ENCODE measurements around the gene RNF41. TPM values are rescaled to one million over a fixed set of nuclear protein-coding genes. Genes with fewer than 3 reads are reported as not detected.
A peak's percentile ranks its signal among the peaks of the same experiment; 100 is the strongest.

The RNF41 gene
- total and polyA plus RNA-seq, 3 experiments from 2014 or later, result 41.2 to 47.4 (median 42.3) TPM

GRCh38 chr12:56256326-56256960 is 34.7 kb upstream of the RNF41 start:
- Mint-ChIP-seq H3K4me1 (peaks cover 23 to 37% (median 29%) of the 10 kb centered on the region in 3 donors), H3K9me3 (no peaks in the 10 kb centered on the region), H3K27ac (peak overlapping the region; percentile 8 to 90 (median 74)), H3K27me3 (no peaks in the 10 kb centered on the region), H3K4me3 (peak overlapping the region; percentile 77 to 93 (median 81)), H3K36me3 (peaks cover 12 to 56% (median 13%) of the 10 kb centered on the region in 3 donors)
- H3K27me3 ChIP-seq (ENCODE audit: insufficient read depth, low read length, poor library complexity, severe bottlenecking), result no peaks in the 10 kb centered on the region
- H3K9me3 ChIP-seq (ENCODE audit: low read length), result no peaks in the 10 kb centered on the region
- H3K27ac ChIP-seq (ENCODE audit: low read depth, low read length), result no peak overlapping the region
- peaks cover 23% of the 10 kb centered on the region for H3K4me1 ChIP-seq (ENCODE audit: insufficient read depth, low read length)
- POLR2A ChIA-PET, result interaction anchor here (0.5 to 1.3 kb wide), 2 partner anchors 22 to 102 kb away, joined by 3 to 4 read pairs; no protein-coding TSS in a partner anchor
- H3K4me3 ChIP-seq (ENCODE audit: low read length), result no peak overlapping the region
- CTCF ChIA-PET, result interaction anchor here (1.6 to 3.7 kb wide), 6 partner anchors 10 to 137 kb away, joined by 4 to 19 read pairs (median 16); partner anchors contain the start of genes COQ10A, RNF41, SMARCC2 and ZC3H10
- no peak for DNase-seq
- H3K36me3 ChIP-seq (ENCODE audit: insufficient read depth, low read length), result peaks cover 33% of the 10 kb centered on the region

- ChIA-PET POLR2A (no interaction called here), CTCF (no interaction called here)
- no peak overlapping the region for H3K4me3 ChIP-seq (ENCODE audit: low read length)
- Mint-ChIP-seq H3K36me3 (peaks cover 12 to 58% (median 13%) of the 10 kb centered on the region in 3 donors), H3K27me3 (no peaks in the 10 kb centered on the region), H3K4me1 (peaks cover 23 to 37% (median 29%) of the 10 kb centered on the region in 3 donors), H3K4me3 (peak overlapping the region in 4 of 7 donors; percentile 2 to 88 (median 42)), H3K27ac (peak overlapping the region in 2 of 8 donors; percentile 4 to 51), H3K9me3 (no peaks in the 10 kb centered on the region)
- no peaks in the 10 kb centered on the region for H3K9me3 ChIP-seq (ENCODE audit: low read length)
- H3K27ac ChIP-seq (ENCODE audit: low read depth, low read length), result no peak overlapping the region
- DNase-seq, result no peak
- no peaks in the 10 kb centered on the region for H3K27me3 ChIP-seq (ENCODE audit: insufficient read depth, low read length, poor library complexity, severe bottlenecking)
- peaks cover 33% of the 10 kb centered on the region for H3K36me3 ChIP-seq (ENCODE audit: insufficient read depth, low read length)
- peaks cover 23% of the 10 kb centered on the region for H3K4me1 ChIP-seq (ENCODE audit: insufficient read depth, low read length)
These were observed 33.9 kb upstream of the RNF41 start for GRCh38 chr12:56255671-56256070.

- Mint-ChIP-seq H3K9me3 (no peaks in the 10 kb centered on the region), H3K4me1 (peaks cover 16 to 30% (median 21%) of the 10 kb centered on the region in 3 donors), H3K4me3 (no peak overlapping the region), H3K36me3 (peaks cover 16 to 72% (median 17%) of the 10 kb centered on the region in 3 donors), H3K27me3 (no peaks in the 10 kb centered on the region), H3K27ac (peak overlapping the region in 1 of 8 donors; percentile 20)
- H3K27me3 ChIP-seq (ENCODE audit: insufficient read depth, low read length, poor library complexity, severe bottlenecking), result no peaks in the 10 kb centered on the region
- H3K27ac ChIP-seq (ENCODE audit: low read depth, low read length), result no peak overlapping the region
- peaks cover 45% of the 10 kb centered on the region for H3K36me3 ChIP-seq (ENCODE audit: insufficient read depth, low read length)
- ChIA-PET CTCF (interaction anchor here (0.9 to 2.6 kb wide), 4 partner anchors 10 to 211 kb away, joined by 3 to 7 read pairs (median 4); partner anchors contain the start of genes COQ10A and SMARCC2), POLR2A (interaction anchor here (1.3 kb wide), 1 partner anchor 31 kb away, joined by 3 read pairs; no protein-coding TSS in a partner anchor)
- no peaks in the 10 kb centered on the region for H3K9me3 ChIP-seq (ENCODE audit: low read length)
- DNase-seq, result no peak
- peaks cover 18% of the 10 kb centered on the region for H3K4me1 ChIP-seq (ENCODE audit: insufficient read depth, low read length)
- H3K4me3 ChIP-seq (ENCODE audit: low read length), result no peak overlapping the region
These were observed 31.4 kb upstream of the RNF41 start for GRCh38 chr12:56253091-56253490.

GRCh38 chr12:56252649-56253048 is 30.9 kb upstream of the RNF41 start:
- peak overlapping the region in 1 of 8 donors; percentile 69 for H3K27ac Mint-ChIP-seq
- Histone ChIP-seq H3K27ac (ENCODE audit: low read depth, low read length) (no peak overlapping the region), H3K36me3 (ENCODE audit: insufficient read depth, low read length) (peaks cover 49% of the 10 kb centered on the region), H3K4me1 (ENCODE audit: insufficient read depth, low read length) (peaks cover 17% of the 10 kb centered on the region), H3K9me3 (ENCODE audit: low read length) (no peaks in the 10 kb centered on the region), H3K27me3 (ENCODE audit: insufficient read depth, low read length, poor library complexity, severe bottlenecking) (no peaks in the 10 kb centered on the region), H3K4me3 (ENCODE audit: low read length) (no peak overlapping the region)
- H3K9me3 Mint-ChIP-seq, result no peaks in the 10 kb centered on the region
- CTCF ChIA-PET, result interaction anchor here (0.9 to 2.2 kb wide), 4 partner anchors 11 to 212 kb away, joined by 3 to 7 read pairs (median 6); partner anchors contain the start of genes COQ10A and SMARCC2
- no peaks in the 10 kb centered on the region for H3K27me3 Mint-ChIP-seq
- peaks cover 16 to 30% (median 21%) of the 10 kb centered on the region in 3 donors for H3K4me1 Mint-ChIP-seq
- POLR2A ChIA-PET, result interaction anchor here (0.5 kb wide), 1 partner anchor 307 kb away, joined by 3 read pairs; no protein-coding TSS in a partner anchor
- peak overlapping the region in 1 of 7 donors; percentile 48 for H3K4me3 Mint-ChIP-seq
- peaks cover 16 to 76% (median 17%) of the 10 kb centered on the region in 3 donors for H3K36me3 Mint-ChIP-seq
- DNase-seq, result no peak

- Histone ChIP-seq H3K4me3 (ENCODE audit: low read length) (no peak overlapping the region), H3K4me1 (ENCODE audit: insufficient read depth, low read length) (no peaks in the 10 kb centered on the region), H3K27ac (ENCODE audit: low read depth, low read length) (no peak overlapping the region), H3K36me3 (ENCODE audit: insufficient read depth, low read length) (peaks cover 67% of the 10 kb centered on the region), H3K9me3 (ENCODE audit: low read length) (no peaks in the 10 kb centered on the region), H3K27me3 (ENCODE audit: insufficient read depth, low read length, poor library complexity, severe bottlenecking) (no peaks in the 10 kb centered on the region)
- DNase-seq, result no peak
- CTCF ChIA-PET, result interaction anchor here (0.5 to 4.3 kb wide), 3 partner anchors 9 to 21 kb away, joined by 3 to 19 read pairs (median 3); partner anchors contain the start of gene ANKRD52
- POLR2A ChIA-PET, result no interaction called here
- H3K27me3 Mint-ChIP-seq, result no peaks in the 10 kb centered on the region
- no peak overlapping the region for H3K4me3 Mint-ChIP-seq
- H3K9me3 Mint-ChIP-seq, result no peaks in the 10 kb centered on the region
- peak overlapping the region in 4 of 8 donors; percentile 5 to 82 (median 29) for H3K27ac Mint-ChIP-seq
- peaks cover 11 to 80% (median 12%) of the 10 kb centered on the region in 3 donors for H3K36me3 Mint-ChIP-seq
- no peaks in the 10 kb centered on the region for H3K4me1 Mint-ChIP-seq
These were observed 27.0 kb upstream of the RNF41 start for GRCh38 chr12:56248711-56249110.

GRCh38 chr12:56247923-56248322 is 26.2 kb upstream of the RNF41 start:
- Histone ChIP-seq H3K27me3 (ENCODE audit: insufficient read depth, low read length, poor library complexity, severe bottlenecking) (no peaks in the 10 kb centered on the region), H3K27ac (ENCODE audit: low read depth, low read length) (no peak overlapping the region), H3K36me3 (ENCODE audit: insufficient read depth, low read length) (peaks cover 65% of the 10 kb centered on the region), H3K4me3 (ENCODE audit: low read length) (no peak overlapping the region), H3K4me1 (ENCODE audit: insufficient read depth, low read length) (no peaks in the 10 kb centered on the region), H3K9me3 (ENCODE audit: low read length) (no peaks in the 10 kb centered on the region)
- Mint-ChIP-seq H3K27ac (no peak overlapping the region), H3K4me1 (no peaks in the 10 kb centered on the region), H3K4me3 (no peak overlapping the region), H3K36me3 (peaks cover 11 to 79% (median 12%) of the 10 kb centered on the region in 3 donors), H3K9me3 (no peaks in the 10 kb centered on the region), H3K27me3 (no peaks in the 10 kb centered on the region)
- POLR2A ChIA-PET, result no interaction called here
- CTCF ChIA-PET, result interaction anchor here (1.2 to 4.3 kb wide), 3 partner anchors 10 to 22 kb away, joined by 3 to 19 read pairs (median 3); partner anchors contain the start of genes ANKRD52 and COQ10A
- no peak for DNase-seq

GRCh38 chr12:56244494-56244893 is 22.8 kb upstream of the RNF41 start:
- H3K4me1 ChIP-seq (ENCODE audit: insufficient read depth, low read length), result no peaks in the 10 kb centered on the region
- H3K36me3 ChIP-seq (ENCODE audit: insufficient read depth, low read length), result peaks cover 61% of the 10 kb centered on the region
- ChIA-PET CTCF (interaction anchor here (4.3 kb wide), 1 partner anchor 13 kb away, joined by 19 read pairs; the partner anchor contains the start of gene ANKRD52), POLR2A (no interaction called here)
- peaks cover 4 to 89% (median 10%) of the 10 kb centered on the region in 3 donors for H3K36me3 Mint-ChIP-seq
- no peaks in the 10 kb centered on the region for H3K27me3 ChIP-seq (ENCODE audit: insufficient read depth, low read length, poor library complexity, severe bottlenecking)
- peak overlapping the region in 1 of 8 donors; percentile 72 for H3K27ac Mint-ChIP-seq
- H3K27me3 Mint-ChIP-seq, result no peaks in the 10 kb centered on the region
- no peak overlapping the region for H3K4me3 ChIP-seq (ENCODE audit: low read length)
- no peaks in the 10 kb centered on the region for H3K9me3 ChIP-seq (ENCODE audit: low read length)
- H3K9me3 Mint-ChIP-seq, result no peaks in the 10 kb centered on the region
- no peak overlapping the region for H3K4me3 Mint-ChIP-seq
- H3K4me1 Mint-ChIP-seq, result no peaks in the 10 kb centered on the region
- no peak overlapping the region for H3K27ac ChIP-seq (ENCODE audit: low read depth, low read length)
- no peak for DNase-seq

GRCh38 chr12:56243731-56244181 is 22.0 kb upstream of the RNF41 start:
- Mint-ChIP-seq H3K9me3 (no peaks in the 10 kb centered on the region), H3K4me1 (no peaks in the 10 kb centered on the region), H3K27me3 (no peaks in the 10 kb centered on the region), H3K27ac (no peak overlapping the region), H3K4me3 (no peak overlapping the region), H3K36me3 (peaks cover 0 to 86% (median 6%) of the 10 kb centered on the region in 3 donors)
- no peak overlapping the region for H3K27ac ChIP-seq (ENCODE audit: low read depth, low read length)
- no peaks in the 10 kb centered on the region for H3K9me3 ChIP-seq (ENCODE audit: low read length)
- CTCF ChIA-PET, result no interaction called here
- no peaks in the 10 kb centered on the region for H3K27me3 ChIP-seq (ENCODE audit: insufficient read depth, low read length, poor library complexity, severe bottlenecking)
- no peak overlapping the region for H3K4me3 ChIP-seq (ENCODE audit: low read length)
- H3K4me1 ChIP-seq (ENCODE audit: insufficient read depth, low read length), result no peaks in the 10 kb centered on the region
- H3K36me3 ChIP-seq (ENCODE audit: insufficient read depth, low read length), result peaks cover 56% of the 10 kb centered on the region
- POLR2A ChIA-PET, result interaction anchor here (0.6 kb wide), 1 partner anchor 67 kb away, joined by 3 read pairs; no protein-coding TSS in a partner anchor
- no peak for DNase-seq
